ENCODE measurements around the gene APOD. TPM values are rescaled to one million over a fixed set of nuclear protein-coding genes. Genes with fewer than 3 reads are reported as not detected.

APOD gene
- total RNA-seq, 1 donor from 2014 or later: 2.5 TPM

DNA sequence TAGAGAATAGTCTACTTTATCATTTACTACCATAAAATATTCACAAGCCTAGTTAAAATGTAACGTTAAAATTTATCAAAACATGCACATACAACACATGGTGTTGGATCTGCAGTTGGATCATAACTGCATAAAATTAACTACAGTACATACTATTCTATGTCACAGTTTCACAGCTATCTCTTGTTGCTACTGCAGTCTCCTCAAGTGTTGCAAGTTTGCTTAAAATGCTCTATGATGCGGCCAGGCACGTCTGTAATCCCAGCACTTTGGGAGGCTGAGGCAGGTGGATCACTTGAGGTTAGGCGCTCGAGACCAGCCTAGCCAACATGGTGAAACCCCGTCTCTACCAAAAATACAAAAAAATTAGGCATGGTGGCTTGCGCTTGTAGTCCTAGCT lies 50.9 kb downstream of the APOD start:
- intact Hi-C loops (cut with micrococcal nuclease): loop anchor here (5.0 kb wide), 1 partner anchor 1051 kb away; no protein-coding TSS in a partner anchor

- intact Hi-C loops (cut with micrococcal nuclease): loop anchor here (5.0 kb wide), 1 partner anchor 1050 kb away; no protein-coding TSS in a partner anchor
These were observed 51.4 kb downstream of the APOD start for GRCh38 chr3:195532345-195532744.

GRCh38 chr3:195531683-195532082 lies 52.1 kb downstream of the APOD start:
- intact Hi-C loops (cut with micrococcal nuclease): loop anchor here (5.0 kb wide), 1 partner anchor 1049 kb away; no protein-coding TSS in a partner anchor

GRCh38 chr3:195526492-195526891 lies 57.2 kb downstream of the APOD start:
- intact Hi-C loops (cut with micrococcal nuclease): no loop called here

DNA sequence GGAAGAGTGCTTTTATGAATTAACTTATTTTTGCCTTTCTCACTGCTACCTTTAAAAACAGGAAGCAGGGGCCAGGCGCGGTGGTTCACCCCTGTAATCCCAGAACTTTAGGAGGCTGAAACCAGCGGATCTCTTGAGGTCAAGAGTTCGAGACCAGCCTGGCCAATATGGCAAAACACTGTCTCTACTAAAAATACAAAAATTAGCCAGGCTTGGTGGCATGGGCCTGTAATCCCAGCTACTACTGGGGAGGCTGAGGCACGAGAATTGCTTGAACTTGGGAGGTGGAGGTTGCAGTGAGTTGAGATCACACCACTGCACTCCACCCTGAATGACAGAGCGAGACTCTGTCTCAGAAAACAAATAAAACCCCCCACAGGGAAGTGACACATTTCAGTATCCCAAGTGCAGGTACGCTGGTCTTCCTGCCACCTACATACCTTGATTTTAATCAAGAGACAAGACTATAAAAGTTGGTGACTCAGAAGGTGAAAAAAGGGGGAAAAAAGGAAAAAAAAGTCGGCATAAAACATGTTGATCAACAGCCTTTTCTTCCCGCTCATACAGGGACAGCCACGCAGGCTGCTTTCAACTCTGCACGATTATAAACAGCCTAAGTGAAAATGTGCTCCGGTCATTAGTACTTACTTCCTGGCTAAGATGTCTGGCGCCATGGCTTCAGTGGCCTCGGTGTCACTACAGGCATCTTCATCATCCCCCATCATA lies 59.4 kb downstream of the APOD start:
- intact Hi-C loops (cut with micrococcal nuclease): no loop called here

DNA sequence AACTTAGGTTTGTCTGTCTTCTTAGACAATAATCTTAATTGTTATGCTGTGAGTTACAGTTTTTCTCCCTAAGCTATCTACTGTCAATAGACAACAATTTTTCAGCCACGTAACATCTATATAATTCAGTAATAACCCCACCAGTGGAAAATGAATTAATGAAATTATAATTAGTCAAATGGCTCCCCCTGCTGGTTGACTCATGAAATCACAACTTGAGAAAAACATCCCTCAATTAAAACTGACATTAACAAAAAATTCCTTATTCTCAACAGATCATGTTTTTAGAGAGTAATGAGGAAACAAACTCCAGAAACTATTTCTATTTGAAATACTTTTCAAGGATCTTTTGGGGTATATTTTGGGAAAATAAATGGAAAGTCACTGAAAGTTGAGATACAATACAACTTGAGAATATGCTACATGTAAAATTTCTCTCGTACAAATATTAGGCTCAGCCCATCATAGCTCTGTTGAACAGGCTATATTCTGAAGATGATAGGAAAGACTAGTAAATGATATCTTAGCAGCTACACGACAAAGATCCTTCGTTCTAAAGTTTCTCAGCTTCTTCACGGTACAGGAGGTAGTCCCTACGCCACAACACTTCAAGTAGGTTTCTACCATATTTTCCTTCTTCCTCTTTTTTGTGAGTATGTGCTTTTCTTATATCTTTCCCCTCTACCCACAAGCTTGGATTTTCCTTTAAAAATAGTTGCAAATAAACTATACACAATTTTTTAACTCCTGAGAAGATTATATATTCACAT lies 61.3 kb downstream of the APOD start:
- intact Hi-C loops (cut with micrococcal nuclease): loop anchor here (1.0 kb wide), 5 partner anchors 21 to 851 kb away; partner anchors contain the start of genes ACAP2, PPP1R2 and XXYLT1

Other genes with a start within 250 kb of the APOD start
- 64.9 and 71.5 TPM in 2 replicates for gene ACAP2, start 140.9 kb downstream of the APOD start, total RNA-seq
- 71.1 and 76.8 TPM in 2 replicates for gene PPP1R2, start 40.6 kb downstream of the APOD start, total RNA-seq
- 7.0 and 9.6 TPM in 2 replicates for gene MUC20, start 137.0 kb upstream of the APOD start, total RNA-seq
- gene MUC4, start 228.0 kb upstream of the APOD start, total RNA-seq: 0.49 and 0.68 TPM in 2 replicates